ENCODE results near the gene ENGASE.
A peak's percentile ranks its signal among the peaks of the same experiment; 100 is the strongest.

Gene ENGASE

GRCh38 chr17:79039171-79039570 is 35.5 kb upstream of the ENGASE start:
- no peak for DNase-seq

- DNase-seq, result no peak
These were observed 34.7 kb upstream of the ENGASE start for GRCh38 chr17:79039886-79040285.

GRCh38 chr17:79041041-79041570 is 33.5 kb upstream of the ENGASE start:
- DNase-seq, result no peak

GRCh38 chr17:79041723-79042420 is 32.8 kb upstream of the ENGASE start:
- no peak for DNase-seq

- DNase-seq, result peak; percentile 78 to 83
These were observed 32.0 kb upstream of the ENGASE start for GRCh38 chr17:79042421-79043190.

- DNase-seq, result no peak
These were observed 31.3 kb upstream of the ENGASE start for GRCh38 chr17:79043191-79043930.

- DNase-seq, result no peak
These were observed 30.7 kb upstream of the ENGASE start for GRCh38 chr17:79043931-79044320.

- DNase-seq, result no peak
These were observed 30.2 kb upstream of the ENGASE start for GRCh38 chr17:79044462-79044861.

- DNase-seq, result no peak
These were observed 29.5 kb upstream of the ENGASE start for GRCh38 chr17:79045001-79045729.

GRCh38 chr17:79045842-79046196 is 28.8 kb upstream of the ENGASE start:
- peak; percentile 75 to 81 for DNase-seq

- no peak for DNase-seq
These were observed 28.3 kb upstream of the ENGASE start for GRCh38 chr17:79046197-79046915.

GRCh38 chr17:79046916-79047280 is 27.7 kb upstream of the ENGASE start:
- no peak for DNase-seq

GRCh38 chr17:79047291-79047920 is 27.2 kb upstream of the ENGASE start:
- no peak for DNase-seq

GRCh38 chr17:79047923-79048825 is 26.4 kb upstream of the ENGASE start:
- DNase-seq, result no peak

- no peak for DNase-seq
These were observed 25.5 kb upstream of the ENGASE start for GRCh38 chr17:79048826-79049755.

GRCh38 chr17:79049821-79050220 is 24.8 kb upstream of the ENGASE start:
- DNase-seq, result no peak

GRCh38 chr17:79050551-79050950 is 24.1 kb upstream of the ENGASE start:
- DNase-seq, result no peak

- DNase-seq, result no peak
These were observed 23.3 kb upstream of the ENGASE start for GRCh38 chr17:79051306-79051705.

- no peak for DNase-seq
These were observed 22.5 kb upstream of the ENGASE start for GRCh38 chr17:79052131-79052530.

Data from activated T-cell treated with anti-CD3 and anti-CD28 coated beads, Interleukin-2, amount 50 U/mL, for 48 hours (primary cell).